HEK293 (cell line): Measurements from ENCODE around the gene ING4.

Experiments used
- EGR2 ChIP-seq: fragments of 450-650 bp; formaldehyde crosslinking; IDR thresholded peaks from 2 replicates; pipeline ENCODE4 v1.5.1; 2016; ENCODE audit warnings: low read depth, missing biosample characterization, missing genetic modification characterization
- GFI1B ChIP-seq: fragments of 450-650 bp; formaldehyde crosslinking; IDR thresholded peaks from 2 replicates; pipeline ENCODE4 v1.5.1; 2016; ENCODE audit warnings: missing biosample characterization, missing genetic modification characterization
- KLF16 ChIP-seq: fragments of 450-650 bp; formaldehyde crosslinking; IDR thresholded peaks from 2 replicates; pipeline ENCODE4 v1.5.1; 2017; ENCODE audit warnings: missing biosample characterization, missing genetic modification characterization
- PATZ1 ChIP-seq: fragments of 450-650 bp; formaldehyde crosslinking; IDR thresholded peaks from 2 replicates; pipeline ENCODE4 v1.5.1; 2016; ENCODE audit warnings: missing biosample characterization, missing genetic modification characterization
- PRDM4 ChIP-seq: fragments of 450-650 bp; formaldehyde crosslinking; IDR thresholded peaks from 2 replicates; pipeline ENCODE4 v1.5.1; 2017; ENCODE audit warnings: missing biosample characterization, missing genetic modification characterization
- REST ChIP-seq: fragments of 450-650 bp; formaldehyde crosslinking; IDR thresholded peaks from 2 replicates; pipeline ENCODE4 v1.5.1; 2016; ENCODE audit warnings: missing biosample characterization, missing genetic modification characterization
- SALL2 ChIP-seq: fragments of 450-650 bp; formaldehyde crosslinking; IDR thresholded peaks from 2 replicates; pipeline ENCODE4 v1.5.0; 2017; ENCODE audit warnings: missing biosample characterization, mild to moderate bottlenecking, missing genetic modification characterization, borderline replicate concordance
- ZBTB20 ChIP-seq: fragments of 450-650 bp; formaldehyde crosslinking; IDR thresholded peaks from 2 replicates; pipeline ENCODE4 v1.5.1; 2016; ENCODE audit warnings: missing biosample characterization, missing genetic modification characterization
- ZBTB21 ChIP-seq: fragments of 450-650 bp; formaldehyde crosslinking; IDR thresholded peaks from 2 replicates; pipeline ENCODE4 v1.5.1; 2017; ENCODE audit warnings: missing biosample characterization, missing genetic modification characterization
- ZBTB44 ChIP-seq: fragments of 450-650 bp; IDR thresholded peaks from 2 replicates; pipeline ENCODE4 v1.5.1; 2018; ENCODE audit warnings: missing biosample characterization, mild to moderate bottlenecking, missing genetic modification characterization
- ZBTB48 ChIP-seq: fragments of 450-650 bp; formaldehyde crosslinking; IDR thresholded peaks from 2 replicates; pipeline ENCODE4 v1.5.1; 2016; ENCODE audit warnings: missing biosample characterization, missing genetic modification characterization
- ZBTB49 ChIP-seq: fragments of 450-650 bp; formaldehyde crosslinking; IDR thresholded peaks from 2 replicates; pipeline ENCODE4 v1.5.1; 2016; ENCODE audit warnings: missing biosample characterization, missing genetic modification characterization, low read depth
- ZIC2 ChIP-seq: fragments of 450-650 bp; formaldehyde crosslinking; IDR thresholded peaks from 2 replicates; pipeline ENCODE4 v1.5.1; 2016; ENCODE audit warnings: missing biosample characterization, missing genetic modification characterization
- ZNF121 ChIP-seq: fragments of 450-650 bp; formaldehyde crosslinking; IDR thresholded peaks from 2 replicates; pipeline ENCODE4 v1.5.1; 2016; ENCODE audit warnings: missing biosample characterization, missing genetic modification characterization
- ZNF140 ChIP-seq: fragments of 450-650 bp; formaldehyde crosslinking; IDR thresholded peaks from 2 replicates; pipeline ENCODE4 v1.5.1; 2016; ENCODE audit warnings: missing biosample characterization, missing genetic modification characterization
- ZNF155 ChIP-seq: fragments of 450-650 bp; formaldehyde crosslinking; IDR thresholded peaks from 2 replicates; pipeline ENCODE4 v1.5.1; 2016; ENCODE audit warnings: missing biosample characterization, missing genetic modification characterization
- ZNF223 ChIP-seq: fragments of 450-650 bp; formaldehyde crosslinking; IDR thresholded peaks from 2 replicates; pipeline ENCODE4 v1.5.1; 2016; ENCODE audit warnings: missing biosample characterization, missing genetic modification characterization
- ZNF302 ChIP-seq: fragments of 450-650 bp; formaldehyde crosslinking; IDR thresholded peaks from 2 replicates; pipeline ENCODE4 v1.5.1; 2016; ENCODE audit warnings: missing biosample characterization, missing genetic modification characterization, low read depth
- ZNF354C ChIP-seq: fragments of 450-650 bp; formaldehyde crosslinking; IDR thresholded peaks from 2 replicates; pipeline ENCODE4 v1.5.1; 2016; ENCODE audit warnings: missing biosample characterization, missing genetic modification characterization, low read depth, borderline replicate concordance
- ZNF423 ChIP-seq: fragments of 450-650 bp; formaldehyde crosslinking; IDR thresholded peaks from 2 replicates; pipeline ENCODE4 v1.5.1; 2016; ENCODE audit warnings: missing biosample characterization, missing genetic modification characterization
- ZNF433 ChIP-seq: fragments of 450-650 bp; formaldehyde crosslinking; IDR thresholded peaks from 2 replicates; pipeline ENCODE4 v1.5.1; 2016; ENCODE audit warnings: missing biosample characterization, missing genetic modification characterization, low read depth
- ZNF521 ChIP-seq: fragments of 450-650 bp; formaldehyde crosslinking; IDR thresholded peaks from 2 replicates; pipeline ENCODE4 v1.5.1; 2017; ENCODE audit warnings: missing biosample characterization, mild to moderate bottlenecking, missing genetic modification characterization
- ZNF558 ChIP-seq: fragments of 450-650 bp; formaldehyde crosslinking; IDR thresholded peaks from 2 replicates; pipeline ENCODE4 v1.5.1; 2016; ENCODE audit warnings: missing biosample characterization, missing genetic modification characterization
- ZNF571 ChIP-seq: fragments of 450-650 bp; formaldehyde crosslinking; IDR thresholded peaks from 2 replicates; pipeline ENCODE4 v1.5.0; 2017; ENCODE audit warnings: missing biosample characterization, missing genetic modification characterization
- ZNF596 ChIP-seq: fragments of 450-650 bp; IDR thresholded peaks from 2 replicates; pipeline ENCODE4 v1.5.0; 2018; ENCODE audit warnings: missing biosample characterization, mild to moderate bottlenecking, missing genetic modification characterization, moderate library complexity
- ZNF692 ChIP-seq: fragments of 450-650 bp; formaldehyde crosslinking; IDR thresholded peaks from 2 replicates; pipeline ENCODE4 v1.5.1; 2016; ENCODE audit warnings: missing biosample characterization, missing genetic modification characterization

Gene ING4

GRCh38 chr12:6606331-6607131 lies 56.4 kb downstream of the ING4 start (continued):
- no peak for TF ChIP-seq ZNF692 (tag by site-specific recombination)
- no peak for TF ChIP-seq ZNF558
- no peak for TF ChIP-seq ZBTB49
- peak; percentile 96 for TF ChIP-seq ZIC2 (tag by site-specific recombination)
- TF ChIP-seq EGR2, result peak; percentile 83
- 0 out of 2 replicates have a peak, but pooled peaks have one; percentile 12 for TF ChIP-seq KLF16 (tag by site-specific recombination)
- no peak for TF ChIP-seq ZNF121 (tag by site-specific recombination)
- TF ChIP-seq ZNF596 (tag by site-specific recombination), result no peak
- no peak for TF ChIP-seq ZNF571 (tag by site-specific recombination)
- TF ChIP-seq ZNF155 (tag by site-specific recombination), result no peak
- no peak for TF ChIP-seq SALL2 (tag by site-specific recombination)
- TF ChIP-seq ZNF433 (tag by site-specific recombination), result no peak
- no peak for TF ChIP-seq ZBTB20 (tag by site-specific recombination)
- TF ChIP-seq REST, result peak; percentile 39; the same call in 1 of the 2 replicates
- TF ChIP-seq ZNF223 (tag by site-specific recombination), result no peak
- TF ChIP-seq GFI1B (tag by site-specific recombination), result no peak
- no peak for TF ChIP-seq ZBTB48
- no peak for TF ChIP-seq ZNF354C (tag by site-specific recombination)
- TF ChIP-seq PRDM4 (tag by site-specific recombination), result 0 out of 2 replicates have a peak, but pooled peaks have one; percentile 13
- peak; percentile 66 for TF ChIP-seq ZNF423 (tag by site-specific recombination)
- TF ChIP-seq ZNF521, result no peak
- no peak for TF ChIP-seq ZNF140 (tag by site-specific recombination)
- TF ChIP-seq ZBTB21 (tag by site-specific recombination), result peak; percentile 20; the same call in 1 of the 2 replicates
- TF ChIP-seq ZNF302 (tag by site-specific recombination), result no peak
- peak; percentile 42; the same call in 1 of the 2 replicates for TF ChIP-seq PATZ1 (tag by site-specific recombination)
- no peak for TF ChIP-seq ZBTB44 (tag by site-specific recombination)
